Karpas-422 (cell line): ENCODE results near the gene ACTN3. TPM values are rescaled to one million over a fixed set of nuclear protein-coding genes. Genes with fewer than 3 reads are reported as not detected.
A peak's percentile ranks its signal among the peaks of the same experiment; 100 is the strongest.

Experiments used
- DNase-seq: peaks from one replicate; pipeline ENCODE4 v3.0.0-alpha.2; 2015
- H2AFZ ChIP-seq: fragments of 200-600 bp; sonication (generic); 2 replicates; pipeline ENCODE4 v1.6.1; 2014; ENCODE audit warnings: antibody characterized with exemption, low read length, mixed read lengths
- H3K27ac ChIP-seq: fragments of 200-600 bp; sonication (generic); 2 replicates; pipeline ENCODE4 v1.5.1; 2014; ENCODE audit warnings: mild to moderate bottlenecking, low read length, moderate library complexity
- H3K27me3 ChIP-seq: fragments of 200-600 bp; sonication (generic); 2 replicates; pipeline ENCODE4 v1.6.1; 2014; ENCODE audit warnings: low read length, mixed read lengths
- H3K36me3 ChIP-seq: fragments of 200-600 bp; sonication (generic); 2 replicates; pipeline ENCODE4 v1.6.1; 2014; ENCODE audit warnings: low read length, mixed read lengths; ENCODE audit not compliant: insufficient read depth
- H3K4me1 ChIP-seq: fragments of 200-600 bp; sonication (generic); 2 replicates; pipeline ENCODE4 v1.6.1; 2014; ENCODE audit warnings: mild to moderate bottlenecking, low read length, mixed read lengths
- H3K4me2 ChIP-seq: fragments of 200-600 bp; sonication (generic); 2 replicates; pipeline ENCODE4 v1.6.1; 2014; ENCODE audit warnings: low read length, low read depth, mild to moderate bottlenecking; ENCODE audit not compliant: poor library complexity, severe bottlenecking
- H3K4me3 ChIP-seq: fragments of 200-600 bp; sonication (generic); 2 replicates; pipeline ENCODE4 v1.5.1; 2014; ENCODE audit warnings: mild to moderate bottlenecking, antibody characterized with exemption, low read length, mixed read lengths
- H3K79me2 ChIP-seq: fragments of 200-600 bp; sonication (generic); 2 replicates; pipeline ENCODE4 v1.6.1; 2014; ENCODE audit warnings: mild to moderate bottlenecking, low read length, mixed read lengths
- H3K9ac ChIP-seq: fragments of 200-600 bp; sonication (generic); 2 replicates; pipeline ENCODE4 v1.6.0; 2014; ENCODE audit warnings: low read length
- H3K9me2 ChIP-seq: fragments of 200-600 bp; sonication (generic), shearing (Covaris generic); replicated peaks from 2 replicates; pipeline ENCODE4 v1.6.0; 2014; ENCODE audit warnings: mild to moderate bottlenecking, low read length, moderate library complexity; ENCODE audit not compliant: insufficient read depth
- H3K9me3 ChIP-seq: fragments of 300-700, 200-600 bp; sonication (generic); 2 replicates; pipeline ENCODE4 v1.6.1; 2014; ENCODE audit warnings: low read length, mixed read lengths
- H4K20me1 ChIP-seq: fragments of 200-600 bp; sonication (generic); 2 replicates; pipeline ENCODE4 v1.6.1; 2014; ENCODE audit warnings: mild to moderate bottlenecking, antibody characterized with exemption, low read length, low read depth; ENCODE audit not compliant: insufficient read depth
- total RNA-seq: library from RNA; depleted of rRNA; stranded (reverse); fragments of >200 nt; shearing (Covaris generic); gene quantifications from 2 replicates; pipeline ENCODE4 v1.2.3, GENCODE V29; 2014; ENCODE audit warnings: low replicate concordance

The ACTN3 gene
- total RNA-seq, 1 experiment from 2014 or later, result not detected

- H3K4me3 ChIP-seq, result no peak overlapping the region
- no peaks in the 10 kb centered on the region for H3K27me3 ChIP-seq
- no peak overlapping the region for H2AFZ ChIP-seq
- H3K9me3 ChIP-seq, result no peaks in the 10 kb centered on the region
- H4K20me1 ChIP-seq, result no peaks in the 10 kb centered on the region
- no peaks in the 10 kb centered on the region for H3K36me3 ChIP-seq
- no peaks in the 10 kb centered on the region for H3K4me1 ChIP-seq
- H3K79me2 ChIP-seq, result no peaks in the 10 kb centered on the region
- H3K9me2 ChIP-seq, result no peaks in the 10 kb centered on the region
- H3K9ac ChIP-seq, result no peak overlapping the region
- H3K4me2 ChIP-seq, result no peak overlapping the region
- DNase-seq, result no peak
- H3K27ac ChIP-seq, result no peak overlapping the region
Observed at GRCh38 chr11:66564984-66565383, 18.3 kb downstream of the ACTN3 start.

GRCh38 chr11:66566221-66566620 is 19.5 kb downstream of the ACTN3 start:
- H3K9me2 ChIP-seq, result no peaks in the 10 kb centered on the region
- no peaks in the 10 kb centered on the region for H3K36me3 ChIP-seq
- H3K9ac ChIP-seq, result no peak overlapping the region
- no peaks in the 10 kb centered on the region for H4K20me1 ChIP-seq
- H3K27ac ChIP-seq, result no peak overlapping the region
- H3K27me3 ChIP-seq, result no peaks in the 10 kb centered on the region
- no peak overlapping the region for H2AFZ ChIP-seq
- H3K79me2 ChIP-seq, result no peaks in the 10 kb centered on the region
- no peaks in the 10 kb centered on the region for H3K4me1 ChIP-seq
- H3K9me3 ChIP-seq, result no peaks in the 10 kb centered on the region
- DNase-seq, result no peak
- no peak overlapping the region for H3K4me2 ChIP-seq
- H3K4me3 ChIP-seq, result no peak overlapping the region

GRCh38 chr11:66567787-66568123 is 21.1 kb downstream of the ACTN3 start:
- Histone ChIP-seq H2AFZ (no peak overlapping the region), H3K79me2 (no peaks in the 10 kb centered on the region), H3K4me1 (no peaks in the 10 kb centered on the region), H3K4me2 (no peak overlapping the region), H3K27me3 (no peaks in the 10 kb centered on the region), H4K20me1 (no peaks in the 10 kb centered on the region), H3K4me3 (no peak overlapping the region), H3K9me3 (no peaks in the 10 kb centered on the region), H3K36me3 (no peaks in the 10 kb centered on the region), H3K9me2 (no peaks in the 10 kb centered on the region), H3K9ac (no peak overlapping the region), H3K27ac (no peak overlapping the region)
- DNase-seq, result no peak

- Histone ChIP-seq H3K9me2 (no peaks in the 10 kb centered on the region), H2AFZ (no peak within 1 kb of the TSS), H3K79me2 (no peaks in the 10 kb centered on the region), H3K4me1 (no peaks in the 10 kb centered on the region), H3K27ac (no peak within 1 kb of the TSS), H3K4me3 (no peak within 1 kb of the TSS), H3K9ac (no peak within 1 kb of the TSS), H3K36me3 (no peaks in the 10 kb centered on the region), H4K20me1 (no peaks in the 10 kb centered on the region), H3K4me2 (no peak within 1 kb of the TSS), H3K27me3 (no peaks in the 10 kb centered on the region), H3K9me3 (no peaks in the 10 kb centered on the region)
- no peak for DNase-seq
Observed at GRCh38 chr11:66568124-66568916, 21.6 kb downstream of the ACTN3 start, which contains the start of gene CTSF. Gene CTSF (minus strand): TSS chr11:66568606. CDS start chr11:66568486, 120 bp downstream.

- Histone ChIP-seq H3K9me3 (no peaks in the 10 kb centered on the region), H4K20me1 (no peaks in the 10 kb centered on the region), H3K27me3 (no peaks in the 10 kb centered on the region), H2AFZ (no peak overlapping the region), H3K27ac (no peak overlapping the region), H3K9ac (no peak overlapping the region), H3K4me2 (no peak overlapping the region), H3K4me1 (no peaks in the 10 kb centered on the region), H3K36me3 (no peaks in the 10 kb centered on the region), H3K4me3 (no peak overlapping the region), H3K9me2 (no peaks in the 10 kb centered on the region), H3K79me2 (no peaks in the 10 kb centered on the region)
- no peak for DNase-seq
Observed at GRCh38 chr11:66569076-66569475, 22.4 kb downstream of the ACTN3 start.

- no peak overlapping the region for H3K4me3 ChIP-seq
- H3K4me1 ChIP-seq, result no peaks in the 10 kb centered on the region
- no peak overlapping the region for H3K4me2 ChIP-seq
- no peaks in the 10 kb centered on the region for H3K79me2 ChIP-seq
- H3K27me3 ChIP-seq, result no peaks in the 10 kb centered on the region
- H3K27ac ChIP-seq, result no peak overlapping the region
- DNase-seq, result no peak
- no peaks in the 10 kb centered on the region for H3K9me2 ChIP-seq
- no peak overlapping the region for H3K9ac ChIP-seq
- H2AFZ ChIP-seq, result no peak overlapping the region
- no peaks in the 10 kb centered on the region for H4K20me1 ChIP-seq
- H3K9me3 ChIP-seq, result no peaks in the 10 kb centered on the region
- no peaks in the 10 kb centered on the region for H3K36me3 ChIP-seq
Observed at GRCh38 chr11:66570079-66570849, 23.6 kb downstream of the ACTN3 start.

- H3K4me2 ChIP-seq, result no peak overlapping the region
- H3K9ac ChIP-seq, result no peak overlapping the region
- no peaks in the 10 kb centered on the region for H3K36me3 ChIP-seq
- no peaks in the 10 kb centered on the region for H4K20me1 ChIP-seq
- no peaks in the 10 kb centered on the region for H3K27me3 ChIP-seq
- H3K4me1 ChIP-seq, result no peaks in the 10 kb centered on the region
- H3K9me3 ChIP-seq, result no peaks in the 10 kb centered on the region
- no peaks in the 10 kb centered on the region for H3K79me2 ChIP-seq
- no peak overlapping the region for H3K4me3 ChIP-seq
- H3K9me2 ChIP-seq, result no peaks in the 10 kb centered on the region
- H3K27ac ChIP-seq, result no peak overlapping the region
- no peak for DNase-seq
- no peak overlapping the region for H2AFZ ChIP-seq
Observed at GRCh38 chr11:66570850-66571180, 24.1 kb downstream of the ACTN3 start.

- H3K9me3 ChIP-seq, result peaks cover 5% of the 10 kb centered on the region; the same call in 1 of the 2 replicates
- no peak overlapping the region for H3K4me2 ChIP-seq
Observed at GRCh38 chr11:66579017-66579606, 32.4 kb downstream of the ACTN3 start.

More at GRCh38 chr11:66579017-66579606, 32.4 kb downstream of the ACTN3 start:
- Histone ChIP-seq H2AFZ (no peak overlapping the region), H3K4me3 (no peak overlapping the region), H3K9ac (no peak overlapping the region), H3K27ac (no peak overlapping the region), H3K27me3 (no peaks in the 10 kb centered on the region), H3K36me3 (no peaks in the 10 kb centered on the region), H3K9me2 (no peaks in the 10 kb centered on the region), H3K4me1 (no peaks in the 10 kb centered on the region), H4K20me1 (no peaks in the 10 kb centered on the region), H3K79me2 (no peaks in the 10 kb centered on the region)
- DNase-seq, result peak; percentile 82
